SU-DHL-6 (cell line): ENCODE results near the gene MED26.

Source experiments
- H2AFZ ChIP-seq: fragments of 200-600 bp; sonication (generic); 2 replicates; pipeline ENCODE4 v1.6.1; 2014; ENCODE audit warnings: low read depth, mild to moderate bottlenecking, moderate library complexity, mixed read lengths, antibody characterized with exemption, low read length; ENCODE audit not compliant: severe bottlenecking
- H3F3A ChIP-seq: fragments of 200-600 bp; shearing (Covaris generic); 2 replicates; pipeline ENCODE4 v1.6.0; 2016; ENCODE audit warnings: antibody characterized with exemption, mild to moderate bottlenecking; ENCODE audit not compliant: insufficient read depth
- H3K27ac ChIP-seq: fragments of 200-600 bp; sonication (generic); 2 replicates; pipeline ENCODE4 v1.5.1; 2016; ENCODE audit warnings: low read depth, mild to moderate bottlenecking, low read length, moderate library complexity, mixed read lengths
- H3K27me3 ChIP-seq: fragments of 200-600 bp; sonication (generic), shearing (Covaris generic); 2 replicates; pipeline ENCODE4 v1.6.0; 2014; ENCODE audit warnings: mild to moderate bottlenecking, low read length
- H3K36me3 ChIP-seq: fragments of 200-600 bp; sonication (generic); 2 replicates; pipeline ENCODE4 v1.6.1; 2014; ENCODE audit warnings: mild to moderate bottlenecking, low read length, mixed read lengths
- H3K4me2 ChIP-seq: fragments of 300-600, 200-600 bp; shearing (Covaris generic), sonication (generic); 2 replicates; pipeline ENCODE4 v1.6.0; 2014; ENCODE audit warnings: low read length, low read depth, mild to moderate bottlenecking; ENCODE audit not compliant: poor library complexity, severe bottlenecking
- H3K4me3 ChIP-seq: fragments of 200-600 bp; sonication (generic); 2 replicates; pipeline ENCODE4 v1.5.1; 2014; ENCODE audit warnings: antibody characterized with exemption, low read length, mild to moderate bottlenecking, mixed read lengths; ENCODE audit not compliant: insufficient read depth, poor library complexity, severe bottlenecking
- H3K79me2 ChIP-seq: fragments of 200-600 bp; sonication (generic); 2 replicates; pipeline ENCODE4 v1.6.1; 2014; ENCODE audit warnings: mild to moderate bottlenecking, low read length, moderate library complexity; ENCODE audit not compliant: insufficient read depth
- H3K9ac ChIP-seq: fragments of 200-600 bp; sonication (generic); 2 replicates; pipeline ENCODE4 v1.7.0; 2014; ENCODE audit warnings: mild to moderate bottlenecking, low read length
- H3K9me2 ChIP-seq: fragments of 200-600 bp; sonication (generic); replicated peaks from 2 replicates; pipeline ENCODE4 v1.6.1; 2014; ENCODE audit warnings: low read length; ENCODE audit not compliant: insufficient read depth
- H3K9me3 ChIP-seq: fragments of 200-600 bp; sonication (generic); 2 replicates; pipeline ENCODE4 v1.6.1; 2014; ENCODE audit warnings: low read length, mixed read lengths; ENCODE audit not compliant: insufficient read depth
- H4K20me1 ChIP-seq: fragments of 200-600 bp; sonication (generic); 2 replicates; pipeline ENCODE4 v1.6.1; 2014; ENCODE audit warnings: low read depth, mild to moderate bottlenecking, antibody characterized with exemption, low read length, moderate library complexity, mixed read lengths
- CTCF ChIP-seq: fragments of 200-600 bp; sonication (generic); IDR thresholded peaks from one replicate; pipeline ENCODE4 v1.5.1; 2017; ENCODE audit warnings: antibody characterized with exemption, mild to moderate bottlenecking, low read length, moderate library complexity; ENCODE audit not compliant: insufficient read depth, poor library complexity, severe bottlenecking
- EZH2phosphoT487 ChIP-seq: fragments of 200-600 bp; sonication (generic), shearing (Covaris generic); conservative IDR thresholded peaks from 2 replicates; pipeline ENCODE4 v1.6.1; 2018; ENCODE audit warnings: mild to moderate bottlenecking, antibody characterized with exemption, low read length, moderate library complexity, mixed read lengths

Gene MED26

DNA sequence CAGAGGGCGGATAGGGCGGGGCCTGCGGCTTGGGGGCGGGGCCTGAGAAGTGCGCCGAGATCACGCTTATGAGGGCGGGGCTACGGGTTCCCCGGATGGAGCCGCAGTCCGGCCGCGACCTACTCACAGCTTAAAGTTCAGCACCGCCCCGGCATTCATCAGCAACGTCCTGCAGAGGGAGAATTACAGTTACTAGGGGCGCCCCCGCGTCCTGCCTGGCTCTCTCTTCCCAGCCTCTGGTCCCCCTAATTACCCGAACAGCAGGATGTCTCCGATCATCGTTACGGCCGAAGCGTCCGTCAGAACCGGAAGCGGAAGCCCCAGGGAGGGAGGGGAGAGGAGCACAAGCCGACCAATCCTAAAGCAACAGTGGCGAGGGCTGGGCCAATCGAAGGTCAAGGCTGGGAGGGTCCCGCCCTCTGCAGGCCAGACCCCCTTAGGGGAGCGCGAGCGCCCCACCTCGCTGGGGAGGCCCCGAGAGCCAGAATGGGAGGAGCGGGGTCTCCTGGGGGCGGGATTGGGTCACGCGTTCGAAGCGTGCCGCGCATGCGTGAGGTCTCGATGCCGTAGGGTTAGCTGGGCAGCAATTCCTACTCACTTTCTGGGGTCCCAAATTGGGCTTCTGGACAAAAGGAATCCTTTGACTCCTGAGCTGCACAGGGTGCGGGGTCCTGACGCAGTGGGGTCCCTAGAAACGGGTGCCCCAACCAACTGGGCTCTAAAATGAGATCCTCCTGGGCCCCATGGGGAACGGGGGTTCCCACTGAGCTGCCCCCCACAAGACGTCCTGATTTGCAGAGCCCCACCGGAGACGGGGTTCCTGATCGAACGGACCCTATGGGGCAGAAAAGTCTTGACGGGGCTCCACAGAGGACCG lies 32.1 kb upstream of the MED26 start, which contains the start of gene SMIM7:
SMIM7 (minus strand) TSS at position 313 of the 877 bp plus-strand sequence; CDS start at position 279, 34 bp downstream.
- peaks cover 17% of the 10 kb centered on the region for H4K20me1 ChIP-seq
- H3K9ac ChIP-seq = peak within 1 kb of the TSS; percentile 89
- H3K4me3 ChIP-seq = peak within 1 kb of the TSS; percentile 87
- peaks cover 7% of the 10 kb centered on the region for H3K36me3 ChIP-seq
- H3K4me2 ChIP-seq = peak within 1 kb of the TSS; percentile 98
- H3K79me2 ChIP-seq = peaks cover 64% of the 10 kb centered on the region
- TF ChIP-seq EZH2phosphoT487 (no peak), CTCF (peak; percentile 23)
- H3K9me2 ChIP-seq = no peaks in the 10 kb centered on the region
- peak within 1 kb of the TSS; percentile 69 for H2AFZ ChIP-seq
- H3K9me3 ChIP-seq = no peaks in the 10 kb centered on the region
- peaks cover 17% of the 10 kb centered on the region for H3F3A ChIP-seq
- peak within 1 kb of the TSS; percentile 91 for H3K27ac ChIP-seq
- H3K27me3 ChIP-seq = no peaks in the 10 kb centered on the region

DNA sequence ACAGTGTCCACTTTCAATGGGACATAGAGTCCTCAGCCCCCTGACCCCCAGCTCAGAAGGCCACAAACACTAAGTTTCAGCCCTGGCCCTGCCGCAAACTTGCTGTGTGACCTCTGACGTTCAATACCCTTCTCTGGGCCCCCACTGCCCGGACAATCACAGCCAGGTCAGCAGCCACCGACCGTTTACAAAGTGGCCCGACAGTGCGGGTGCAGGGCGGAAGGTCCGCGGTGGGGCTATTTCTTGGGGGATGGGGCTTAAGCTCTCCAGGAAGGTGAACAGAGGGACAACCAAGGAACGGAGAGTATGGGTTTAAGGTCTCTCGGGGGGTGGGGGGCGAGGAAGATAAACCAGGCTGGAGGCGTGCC lies 31.4 kb upstream of the MED26 start:
- Histone ChIP-seq H3K79me2 (peaks cover 69% of the 10 kb centered on the region), H3F3A (peaks cover 17% of the 10 kb centered on the region), H3K36me3 (peaks cover 7% of the 10 kb centered on the region), H3K27ac (0 out of 2 replicates have a peak overlapping the region, but pooled peaks have one; percentile 83), H4K20me1 (peaks cover 17% of the 10 kb centered on the region), H3K4me2 (peak overlapping the region; percentile 98), H2AFZ (no peak overlapping the region), H3K9me2 (no peaks in the 10 kb centered on the region), H3K4me3 (peak overlapping the region; percentile 87), H3K27me3 (no peaks in the 10 kb centered on the region), H3K9me3 (no peaks in the 10 kb centered on the region), H3K9ac (peak overlapping the region; percentile 89)
- TF ChIP-seq CTCF (no peak), EZH2phosphoT487 (no peak)

- Histone ChIP-seq H3K9me3 (no peaks in the 10 kb centered on the region), H3K27ac (no peak overlapping the region), H3K9me2 (no peaks in the 10 kb centered on the region), H3K36me3 (peaks cover 7% of the 10 kb centered on the region), H4K20me1 (peaks cover 17% of the 10 kb centered on the region), H3K4me3 (no peak overlapping the region), H3F3A (peaks cover 17% of the 10 kb centered on the region), H3K79me2 (peaks cover 52% of the 10 kb centered on the region), H3K9ac (no peak overlapping the region), H3K27me3 (no peaks in the 10 kb centered on the region), H2AFZ (no peak overlapping the region), H3K4me2 (no peak overlapping the region)
- TF ChIP-seq CTCF = no peak
- TF ChIP-seq EZH2phosphoT487 = no peak
Measured at GRCh38 chr19:16657384-16657783, 29.4 kb upstream of the MED26 start.
